DOHH2 (cell line): ENCODE results near the gene JDP2.

Experiments used
- H3F3A ChIP-seq: fragments of 200-600 bp; sonication (generic), shearing (Covaris generic); 2 replicates; pipeline ENCODE4 v1.6.0; 2016; ENCODE audit warnings: antibody characterized with exemption, mild to moderate bottlenecking; ENCODE audit not compliant: control insufficient read depth, insufficient read depth
- H3K27ac ChIP-seq: fragments of 200-600 bp; sonication (generic); 2 replicates; pipeline ENCODE4 v1.5.1; 2014; ENCODE audit warnings: low read depth, mild to moderate bottlenecking, low read length, moderate library complexity
- H3K27me3 ChIP-seq: fragments of 200-600 bp; sonication (generic); 2 replicates; pipeline ENCODE4 v1.6.1; 2014; ENCODE audit warnings: mild to moderate bottlenecking, low read length, mixed read lengths; ENCODE audit not compliant: control insufficient read depth
- H3K36me3 ChIP-seq: fragments of 200-600 bp; sonication (generic); 2 replicates; pipeline ENCODE4 v1.6.1; 2014; ENCODE audit warnings: mild to moderate bottlenecking, low read length, moderate library complexity, mixed read lengths; ENCODE audit not compliant: control insufficient read depth
- H3K4me1 ChIP-seq: fragments of 200-600 bp; sonication (generic); 2 replicates; pipeline ENCODE4 v1.6.1; 2014; ENCODE audit warnings: mild to moderate bottlenecking, low read length, mixed read lengths; ENCODE audit not compliant: control insufficient read depth
- H3K4me2 ChIP-seq: fragments of 200-600 bp; sonication (generic); 2 replicates; pipeline ENCODE4 v1.6.0; 2014; ENCODE audit warnings: mild to moderate bottlenecking, low read length, moderate library complexity
- H3K4me3 ChIP-seq: fragments of 200-600 bp; sonication (generic); 2 replicates; pipeline ENCODE4 v1.5.1; 2014; ENCODE audit warnings: mild to moderate bottlenecking, low read length, mixed read lengths
- H3K79me2 ChIP-seq: fragments of 200-600 bp; sonication (generic); 2 replicates; pipeline ENCODE4 v1.6.1; 2014; ENCODE audit warnings: mild to moderate bottlenecking, low read length, mixed read lengths; ENCODE audit not compliant: control insufficient read depth
- H3K9me2 ChIP-seq: fragments of 200-600 bp; sonication (generic); replicated peaks from 2 replicates; pipeline ENCODE4 v1.6.1; 2014; ENCODE audit warnings: mild to moderate bottlenecking, low read length, mixed read lengths; ENCODE audit not compliant: control insufficient read depth
- H3K9me3 ChIP-seq: fragments of 200-600 bp; sonication (generic); 2 replicates; pipeline ENCODE4 v1.6.1; 2014; ENCODE audit warnings: antibody characterized with exemption, low read length, mixed read lengths; ENCODE audit not compliant: control insufficient read depth, insufficient read depth
- H4K20me1 ChIP-seq: fragments of 200-600 bp; sonication (generic); 2 replicates; pipeline ENCODE4 v1.6.0; 2014; ENCODE audit warnings: low read depth, mild to moderate bottlenecking, antibody characterized with exemption, low read length, moderate library complexity; ENCODE audit not compliant: control insufficient read depth, insufficient read depth
- EZH2phosphoT487 ChIP-seq: fragments of 200-600 bp; sonication (generic); IDR thresholded peaks from 2 replicates; pipeline ENCODE4 v1.6.1; 2017; ENCODE audit warnings: borderline replicate concordance, mild to moderate bottlenecking, antibody characterized with exemption, low read length, moderate library complexity, mixed read lengths
- TF ChIP-seq, protein P1 (sequence below): fragments of 200-600 bp; sonication (generic); IDR thresholded peaks from one replicate; pipeline ENCODE4 v1.5.1; 2014; ENCODE audit warnings: antibody characterized with exemption, mild to moderate bottlenecking, low read depth, low read length; ENCODE audit not compliant: poor library complexity, severe bottlenecking

JDP2 gene

GRCh38 chr14:75461755-75462349, 34.0 kb downstream of the JDP2 start:
- H3K9me3 ChIP-seq, result no peaks in the 10 kb centered on the region
- H3K27me3 ChIP-seq, result no peaks in the 10 kb centered on the region
- no peaks in the 10 kb centered on the region for H3K36me3 ChIP-seq
- H3K4me1 ChIP-seq, result peaks cover 16% of the 10 kb centered on the region
- H3K79me2 ChIP-seq, result no peaks in the 10 kb centered on the region
- TF ChIP-seq, protein P1, sequence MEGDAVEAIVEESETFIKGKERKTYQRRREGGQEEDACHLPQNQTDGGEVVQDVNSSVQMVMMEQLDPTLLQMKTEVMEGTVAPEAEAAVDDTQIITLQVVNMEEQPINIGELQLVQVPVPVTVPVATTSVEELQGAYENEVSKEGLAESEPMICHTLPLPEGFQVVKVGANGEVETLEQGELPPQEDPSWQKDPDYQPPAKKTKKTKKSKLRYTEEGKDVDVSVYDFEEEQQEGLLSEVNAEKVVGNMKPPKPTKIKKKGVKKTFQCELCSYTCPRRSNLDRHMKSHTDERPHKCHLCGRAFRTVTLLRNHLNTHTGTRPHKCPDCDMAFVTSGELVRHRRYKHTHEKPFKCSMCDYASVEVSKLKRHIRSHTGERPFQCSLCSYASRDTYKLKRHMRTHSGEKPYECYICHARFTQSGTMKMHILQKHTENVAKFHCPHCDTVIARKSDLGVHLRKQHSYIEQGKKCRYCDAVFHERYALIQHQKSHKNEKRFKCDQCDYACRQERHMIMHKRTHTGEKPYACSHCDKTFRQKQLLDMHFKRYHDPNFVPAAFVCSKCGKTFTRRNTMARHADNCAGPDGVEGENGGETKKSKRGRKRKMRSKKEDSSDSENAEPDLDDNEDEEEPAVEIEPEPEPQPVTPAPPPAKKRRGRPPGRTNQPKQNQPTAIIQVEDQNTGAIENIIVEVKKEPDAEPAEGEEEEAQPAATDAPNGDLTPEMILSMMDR, result no peak
- no peak for TF ChIP-seq EZH2phosphoT487
- no peaks in the 10 kb centered on the region for H3F3A ChIP-seq
- no peaks in the 10 kb centered on the region for H4K20me1 ChIP-seq
- H3K27ac ChIP-seq, result no peak overlapping the region
- no peak overlapping the region for H3K4me2 ChIP-seq
- H3K9me2 ChIP-seq, result no peaks in the 10 kb centered on the region
- no peak overlapping the region for H3K4me3 ChIP-seq

DNA sequence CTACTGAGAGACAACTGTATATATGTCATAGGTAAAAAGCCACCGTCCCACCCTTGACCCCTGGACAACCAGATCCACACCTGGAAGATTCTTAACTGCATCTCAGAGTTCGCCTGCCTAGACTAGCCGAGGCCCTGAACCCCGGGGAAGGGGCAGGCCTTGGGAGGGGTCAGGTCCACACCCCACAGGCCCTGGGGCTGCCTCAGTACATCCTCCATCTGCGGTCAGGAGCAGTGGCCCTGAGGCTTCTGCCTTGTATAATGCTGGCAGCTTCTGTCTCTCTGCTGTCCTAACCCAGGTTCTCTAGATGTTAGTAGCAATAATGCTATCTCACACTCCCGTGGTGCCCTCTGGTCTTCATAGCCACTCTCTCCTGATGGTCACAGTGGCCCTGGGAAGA, 36.8 kb downstream of the JDP2 start:
- TF ChIP-seq, protein P1, result no peak
- no peak for TF ChIP-seq EZH2phosphoT487
- no peak overlapping the region for H3K4me3 ChIP-seq
- H3K4me1 ChIP-seq, result peaks cover 43% of the 10 kb centered on the region
- H3K9me2 ChIP-seq, result no peaks in the 10 kb centered on the region
- no peak overlapping the region for H3K27ac ChIP-seq
- no peak overlapping the region for H3K4me2 ChIP-seq
- H4K20me1 ChIP-seq, result no peaks in the 10 kb centered on the region
- H3K36me3 ChIP-seq, result no peaks in the 10 kb centered on the region
- H3K79me2 ChIP-seq, result no peaks in the 10 kb centered on the region
- no peaks in the 10 kb centered on the region for H3K27me3 ChIP-seq
- H3F3A ChIP-seq, result peaks cover 4% of the 10 kb centered on the region; the same call in 1 of the 2 replicates
- H3K9me3 ChIP-seq, result no peaks in the 10 kb centered on the region

- Histone ChIP-seq H3K27me3 (no peaks in the 10 kb centered on the region), H4K20me1 (no peaks in the 10 kb centered on the region), H3K79me2 (no peaks in the 10 kb centered on the region), H3K27ac (no peak overlapping the region), H3F3A (peaks cover 9% of the 10 kb centered on the region), H3K36me3 (peaks cover 11% of the 10 kb centered on the region), H3K9me3 (no peaks in the 10 kb centered on the region), H3K4me1 (peaks cover 72% of the 10 kb centered on the region), H3K9me2 (no peaks in the 10 kb centered on the region), H3K4me2 (peak overlapping the region; percentile 15; the same call in 1 of the 2 replicates), H3K4me3 (no peak overlapping the region)
- TF ChIP-seq, protein P1, result no peak
- no peak for TF ChIP-seq EZH2phosphoT487
Observed at GRCh38 chr14:75467763-75468162, 39.9 kb downstream of the JDP2 start.
